ENCODE data around the gene SGK1. TPM values are rescaled to one million over a fixed set of nuclear protein-coding genes. Genes with fewer than 3 reads are reported as not detected.

The SGK1 gene
- polyA plus RNA-seq, 1 donor from 2014 or later: 10.3 TPM

- H3K27ac ChIP-seq (ENCODE audit: low read length): no peak overlapping the region
These were observed 139.5 kb downstream of the SGK1 start for GRCh38 chr6:134178161-134179044.

GRCh38 chr6:134177753-134178160 lies 140.2 kb downstream of the SGK1 start:
- Histone ChIP-seq H3K79me2 (replicated peaks; ENCODE audit: insufficient read depth, low read length) (no peaks in the 10 kb centered on the region), H3K9me2 (ENCODE audit: insufficient read depth, low read length) (no peaks in the 10 kb centered on the region), H4K20me1 (ENCODE audit: insufficient read depth) (no peaks in the 10 kb centered on the region), H3K9ac (ENCODE audit: low read length) (no peak overlapping the region), H2AFZ (ENCODE audit: low read depth, low read length) (no peak overlapping the region), H3K4me2 (ENCODE audit: low read length) (no peak overlapping the region), H3K36me3 (ENCODE audit: insufficient read depth, low read length) (no peaks in the 10 kb centered on the region), H3K27me3 (ENCODE audit: insufficient read depth, low read depth, low read length) (peaks cover 34% of the 10 kb centered on the region), H3K4me3 (ENCODE audit: low read length) (no peak overlapping the region), H3K9me3 (ENCODE audit: low read length) (no peaks in the 10 kb centered on the region), H3F3A (ENCODE audit: insufficient read depth, low read length, poor library complexity, severe bottlenecking) (no peaks in the 10 kb centered on the region), H3K27ac (ENCODE audit: low read length) (no peak overlapping the region)
- TF ChIP-seq CTCF (IDR thresholded peaks at IDR 0.05; ENCODE audit: poor library complexity, severe bottlenecking) (no peak), REST (IDR thresholded peaks at IDR 0.05; ENCODE audit: borderline replicate concordance) (no peak), TAF1 (IDR thresholded peaks at IDR 0.05; ENCODE audit: low read depth) (no peak), RAD21 (conservative IDR thresholded peaks at IDR 0.05) (no peak), EZH2 (IDR thresholded peaks at IDR 0.05; ENCODE audit: borderline replicate concordance, insufficient read depth, low read length, poor library complexity, severe bottlenecking) (no peak)

More at GRCh38 chr6:134178161-134179044, 139.5 kb downstream of the SGK1 start:
- Histone ChIP-seq H3K4me2 (ENCODE audit: low read length) (no peak overlapping the region), H3K9ac (ENCODE audit: low read length) (no peak overlapping the region), H2AFZ (ENCODE audit: low read depth, low read length) (no peak overlapping the region), H3F3A (ENCODE audit: insufficient read depth, low read length, poor library complexity, severe bottlenecking) (no peaks in the 10 kb centered on the region), H4K20me1 (ENCODE audit: insufficient read depth) (no peaks in the 10 kb centered on the region), H3K36me3 (ENCODE audit: insufficient read depth, low read length) (no peaks in the 10 kb centered on the region), H3K4me3 (ENCODE audit: low read length) (peak overlapping the region; percentile 36), H3K9me3 (ENCODE audit: low read length) (no peaks in the 10 kb centered on the region), H3K27me3 (ENCODE audit: insufficient read depth, low read depth, low read length) (peaks cover 34% of the 10 kb centered on the region), H3K79me2 (replicated peaks; ENCODE audit: insufficient read depth, low read length) (no peaks in the 10 kb centered on the region), H3K9me2 (ENCODE audit: insufficient read depth, low read length) (no peaks in the 10 kb centered on the region)
- TF ChIP-seq EZH2 (IDR thresholded peaks at IDR 0.05; ENCODE audit: borderline replicate concordance, insufficient read depth, low read length, poor library complexity, severe bottlenecking): no peak
- no peak for TF ChIP-seq TAF1 (IDR thresholded peaks at IDR 0.05; ENCODE audit: low read depth)
- peak; percentile 71 for TF ChIP-seq CTCF (IDR thresholded peaks at IDR 0.05; ENCODE audit: poor library complexity, severe bottlenecking)
- TF ChIP-seq SMC3 (conservative IDR thresholded peaks at IDR 0.05; ENCODE audit: poor library complexity): peak; percentile 64
- peak; percentile 71 for TF ChIP-seq RAD21 (conservative IDR thresholded peaks at IDR 0.05)
